GDM1 (cell line): ENCODE results near the gene MUSTN1.

Source experiments
- DNase-seq: peaks from one replicate; lab custom pipeline; 2025; lab: John Stamatoyannopoulos, UW

MUSTN1 gene

DNA sequence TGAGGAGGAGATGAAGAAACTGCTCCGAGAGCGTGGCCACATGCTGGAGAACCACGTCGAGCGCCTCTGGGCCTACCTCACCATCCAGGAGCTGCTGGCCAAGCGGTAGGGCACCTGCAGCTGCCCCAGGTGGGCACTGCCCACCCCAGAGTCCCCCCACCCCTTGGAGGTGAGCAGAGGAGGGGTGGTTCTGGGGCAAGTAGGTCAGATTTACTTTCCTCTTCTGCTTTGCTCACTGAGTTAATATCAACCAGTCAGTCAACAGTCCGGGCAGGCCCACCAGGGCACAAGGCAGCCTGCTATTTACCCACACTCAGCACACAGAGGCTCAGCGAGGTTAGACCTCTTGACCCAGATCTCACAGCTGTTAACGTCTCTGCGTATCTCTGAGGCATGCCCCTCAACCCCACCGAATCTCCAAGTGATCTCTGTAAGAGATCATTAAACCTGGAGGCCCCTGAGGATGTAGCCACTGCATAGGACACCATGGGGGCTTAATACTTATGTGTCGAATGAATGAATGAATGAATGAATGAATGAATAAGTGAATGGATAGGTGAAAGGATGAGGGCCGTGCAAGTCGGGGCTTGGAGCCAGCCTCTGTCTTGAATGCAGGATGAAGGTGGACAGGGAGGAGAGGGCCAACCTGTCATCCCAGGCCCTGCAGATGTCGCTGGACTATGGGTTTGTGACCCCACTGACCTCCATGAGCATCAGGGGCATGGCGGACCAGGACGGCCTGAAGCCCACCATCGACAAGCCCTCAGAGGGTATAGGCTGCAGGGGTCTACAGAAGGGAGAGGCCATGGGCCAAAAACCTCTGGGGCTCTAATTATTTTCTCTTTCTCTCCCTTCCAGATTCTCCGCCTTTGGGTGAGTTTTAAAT lies 48.2 kb downstream of the MUSTN1 start:
- DNase-seq = no peak

GRCh38 chr3:52784931-52785590 lies 49.8 kb downstream of the MUSTN1 start:
- DNase-seq = no peak

DNA sequence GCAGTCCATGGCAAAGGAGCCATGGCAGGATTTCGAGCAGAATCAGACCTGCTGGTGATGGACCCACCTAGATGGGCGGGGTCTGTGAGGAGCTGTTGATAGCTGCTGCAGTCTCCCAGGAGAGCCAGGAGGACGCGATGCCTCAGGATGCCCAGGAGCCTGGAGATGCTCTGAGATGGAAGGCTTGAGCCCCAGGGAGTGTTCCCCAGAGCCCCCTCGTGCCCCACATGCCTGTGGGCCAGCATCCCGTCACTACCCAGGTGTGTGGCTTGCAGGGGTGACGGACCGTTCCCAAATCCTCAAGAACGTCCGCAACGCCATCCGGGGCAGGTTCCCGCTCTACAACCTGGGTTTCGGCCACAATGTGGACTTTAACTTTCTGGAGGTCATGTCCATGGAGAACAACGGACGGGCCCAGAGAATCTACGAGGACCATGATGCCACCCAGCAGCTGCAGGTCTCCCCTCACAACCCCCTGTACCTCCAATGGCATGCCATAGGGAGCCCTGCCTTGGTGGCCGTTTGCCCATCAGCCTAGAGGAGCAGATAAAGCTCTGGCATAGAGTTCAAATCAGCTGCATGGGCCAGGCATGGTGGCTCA lies 50.7 kb downstream of the MUSTN1 start:
- no peak for DNase-seq

GRCh38 chr3:52783211-52783555 lies 51.6 kb downstream of the MUSTN1 start:
- no peak for DNase-seq
